HG03575 (cell line): ENCODE measurements around the gene RBM10.
A peak's percentile ranks its signal among the peaks of the same experiment; 100 is the strongest.
"Not testable (repeated sequence)": the region's sequence is repeated elsewhere in the genome, so short reads cannot be mapped to it uniquely, and the experiment has no call there.

Source experiments
- ATAC-seq: cut with Tn5 transposase; IDR thresholded peaks from one replicate; pipeline ENCODE4 v1.9.1; 2021; ENCODE audit not compliant: unreplicated experiment, insufficient number of reproducible peaks, low FRiP score; ENCODE audit errors: extremely low read depth

Gene RBM10

GRCh38 chrX:47144626-47145394 is at the start of gene RBM10, which contains the start of gene NDUFB11:
RBM10 (plus strand) TSS chrX:47145221; CDS start chrX:47147482, 2,261 bp downstream.
NDUFB11 (minus strand) TSS chrX:47144702; CDS start chrX:47144679, 23 bp downstream.
- ATAC-seq, result peak; percentile 61

GRCh38 chrX:47097018-47097417 is 48.0 kb upstream of the RBM10 start:
- no peak for ATAC-seq

GRCh38 chrX:47098338-47099094 is 46.5 kb upstream of the RBM10 start:
- ATAC-seq, result no peak

GRCh38 chrX:47101206-47101605 is 43.8 kb upstream of the RBM10 start:
- no peak for ATAC-seq

GRCh38 chrX:47110936-47111615 is 33.9 kb upstream of the RBM10 start:
- ATAC-seq, result not testable (repeated sequence)

- no peak for ATAC-seq
Observed at GRCh38 chrX:47112316-47112954, 32.6 kb upstream of the RBM10 start.

- not testable (repeated sequence) for ATAC-seq
Observed at GRCh38 chrX:47116551-47117110, 28.4 kb upstream of the RBM10 start.

- ATAC-seq, result not testable (repeated sequence)
Observed at GRCh38 chrX:47124466-47124865, 20.6 kb upstream of the RBM10 start.

GRCh38 chrX:47129157-47129898 is 15.7 kb upstream of the RBM10 start:
- ATAC-seq, result peak; percentile 87

GRCh38 chrX:47129899-47130358 is 15.1 kb upstream of the RBM10 start:
- no peak for ATAC-seq

GRCh38 chrX:47133493-47133892 is 11.5 kb upstream of the RBM10 start:
- ATAC-seq, result no peak

- not testable (repeated sequence) for ATAC-seq
Observed at GRCh38 chrX:47135650-47136049, 9.4 kb upstream of the RBM10 start.

GRCh38 chrX:47138171-47138570 is 6.8 kb upstream of the RBM10 start:
- ATAC-seq, result no peak

- ATAC-seq, result no peak
Observed at GRCh38 chrX:47143894-47144625, 961 bp upstream of the RBM10 start.

- ATAC-seq, result no peak
Observed at GRCh38 chrX:47145395-47146120, 537 bp downstream of the RBM10 start.

- ATAC-seq, result no peak
Observed at GRCh38 chrX:47146121-47146935, 1.3 kb downstream of the RBM10 start.
